Right lobe of liver (tissue), 4 donors: Measurements from ENCODE around the gene TSPAN32.

Experiments
- POLR2A ChIP-seq: fragments of 450-650 bp; IDR thresholded peaks from one replicate; pipeline ENCODE4 v1.6.1; 2017; ENCODE audit warnings: antibody characterized with exemption, mild to moderate bottlenecking
- TF ChIP-seq, protein P1 (sequence below), 4 donors: fragments of 200-600 bp in 3 of 4; fragments of 450-650 bp in 1 of 4; IDR thresholded peaks; one replicate each; pipeline versions ENCODE4 v1.5.1 to v1.8.0; 2016 to 2022; ENCODE audit warnings: antibody characterized with exemption in 4 of 4, mild to moderate bottlenecking in 2 of 4
- donor health status: DM: no; HTN: no; CAD: no.
- donor health status: DM: no; HTN: no; CAD: no.
- donor health status: DM: no; HTN: yes; CAD: no.

- TF ChIP-seq, protein P1, sequence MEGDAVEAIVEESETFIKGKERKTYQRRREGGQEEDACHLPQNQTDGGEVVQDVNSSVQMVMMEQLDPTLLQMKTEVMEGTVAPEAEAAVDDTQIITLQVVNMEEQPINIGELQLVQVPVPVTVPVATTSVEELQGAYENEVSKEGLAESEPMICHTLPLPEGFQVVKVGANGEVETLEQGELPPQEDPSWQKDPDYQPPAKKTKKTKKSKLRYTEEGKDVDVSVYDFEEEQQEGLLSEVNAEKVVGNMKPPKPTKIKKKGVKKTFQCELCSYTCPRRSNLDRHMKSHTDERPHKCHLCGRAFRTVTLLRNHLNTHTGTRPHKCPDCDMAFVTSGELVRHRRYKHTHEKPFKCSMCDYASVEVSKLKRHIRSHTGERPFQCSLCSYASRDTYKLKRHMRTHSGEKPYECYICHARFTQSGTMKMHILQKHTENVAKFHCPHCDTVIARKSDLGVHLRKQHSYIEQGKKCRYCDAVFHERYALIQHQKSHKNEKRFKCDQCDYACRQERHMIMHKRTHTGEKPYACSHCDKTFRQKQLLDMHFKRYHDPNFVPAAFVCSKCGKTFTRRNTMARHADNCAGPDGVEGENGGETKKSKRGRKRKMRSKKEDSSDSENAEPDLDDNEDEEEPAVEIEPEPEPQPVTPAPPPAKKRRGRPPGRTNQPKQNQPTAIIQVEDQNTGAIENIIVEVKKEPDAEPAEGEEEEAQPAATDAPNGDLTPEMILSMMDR (IDR thresholded peaks at IDR 0.05): no peak
- no peak for TF ChIP-seq POLR2A
Measured at GRCh38 chr11:2318707-2319106, 16.9 kb downstream of the TSPAN32 start.
